Stimulated activated CD8-positive, alpha-beta memory T cell treated with anti-CD3 and anti-CD28 coated beads, Interleukin-7, amount 100 ng/mL, for 4 hours (primary cell): Measurements from ENCODE around the gene CCNT1.
"Not testable (repeated sequence)": the region's sequence is repeated elsewhere in the genome, so short reads cannot be mapped to it uniquely, and the experiment has no call there.

Experiments used
- DNase-seq, 2 donors: peaks; one replicate each; pipeline ENCODE4 v3.0.0-alpha.2; 2020; ENCODE audit warnings: low read depth in 2 of 2

Gene CCNT1

DNA sequence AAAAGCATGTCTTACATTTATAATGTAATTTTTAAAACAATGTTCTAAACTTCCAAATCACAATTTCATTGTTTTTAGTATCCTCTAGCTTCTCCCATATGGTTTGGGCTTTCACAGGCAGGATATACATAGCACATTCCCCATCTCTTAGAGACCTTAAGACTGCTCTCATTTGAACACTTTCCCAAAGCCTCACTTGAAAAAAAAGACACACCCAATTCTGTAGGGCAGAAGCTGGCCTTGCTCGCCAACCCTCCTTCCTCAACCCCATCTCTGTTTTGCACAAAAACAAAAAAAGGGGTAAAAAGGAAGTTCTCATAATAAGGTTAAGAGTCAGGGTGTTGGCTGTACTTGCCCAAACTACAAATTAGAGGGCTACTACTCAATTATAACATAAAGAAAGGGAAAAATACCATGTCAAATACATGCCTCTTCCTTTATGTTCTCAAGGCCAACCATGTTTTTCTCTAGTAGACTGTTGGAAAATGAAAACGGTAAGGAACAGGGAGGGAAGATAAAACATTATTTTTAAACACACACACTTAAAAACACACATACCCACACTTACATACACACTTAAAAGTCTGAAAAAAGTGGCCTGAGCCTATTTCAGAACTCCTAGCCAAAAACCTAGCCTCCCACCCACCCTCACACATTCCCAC lies 24.6 kb downstream of the CCNT1 start:
- DNase-seq = no peak

DNA sequence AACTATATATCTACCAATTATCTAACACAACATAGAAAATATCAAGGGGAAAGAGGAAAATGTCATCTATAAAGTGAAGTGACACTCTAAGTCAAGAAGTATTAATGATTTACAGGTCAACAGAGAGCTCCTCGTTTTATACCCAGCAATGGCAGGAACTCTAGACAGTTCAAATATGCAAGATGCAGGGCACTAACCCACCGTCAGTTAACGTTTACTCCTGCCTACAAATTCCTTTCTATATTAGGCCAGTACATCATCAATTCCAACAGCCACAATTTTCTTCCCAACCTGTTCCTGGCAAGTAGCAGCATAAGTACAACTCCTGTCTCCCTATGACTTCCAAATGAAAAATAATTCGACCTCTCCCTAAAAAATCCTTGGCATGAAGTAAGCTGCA lies 25.5 kb downstream of the CCNT1 start:
- DNase-seq = no peak

DNA sequence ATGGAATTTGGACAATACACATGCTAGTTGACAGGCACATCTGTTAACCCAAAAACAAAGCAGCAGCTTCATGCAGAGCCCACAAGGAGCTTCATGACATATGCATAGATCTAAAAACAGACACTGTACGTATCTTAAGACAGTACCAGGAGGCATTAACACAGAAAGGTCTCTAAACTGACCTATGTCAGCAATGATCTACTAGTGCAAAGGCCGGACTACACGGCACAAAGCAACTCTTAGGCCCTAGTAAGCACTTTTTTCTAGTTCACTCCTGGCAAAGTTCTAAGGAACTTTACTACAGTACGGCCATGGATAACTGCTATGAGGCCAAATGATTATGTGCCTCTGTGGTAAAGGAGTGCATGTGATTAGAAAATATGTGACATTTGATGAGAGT lies 26.1 kb downstream of the CCNT1 start:
- no peak for DNase-seq

DNA sequence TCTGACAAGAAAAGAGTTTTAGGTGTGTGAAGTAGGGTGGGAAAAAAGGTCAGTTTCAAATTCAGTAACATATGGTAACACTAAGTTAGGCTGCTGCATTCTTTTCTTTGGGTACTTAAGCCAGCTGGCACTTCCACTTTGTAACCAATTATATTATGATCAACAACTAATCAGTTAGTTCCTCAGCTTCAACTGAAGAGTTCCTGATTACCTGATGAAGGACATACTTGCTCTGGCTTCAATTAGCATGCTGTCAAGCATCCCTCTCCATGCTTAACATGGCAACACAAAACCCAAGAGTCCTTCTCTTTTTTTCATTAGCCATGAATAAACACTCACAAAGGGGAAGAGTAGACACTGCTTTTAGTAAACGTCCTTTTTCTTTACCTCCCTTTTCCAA lies 27.7 kb downstream of the CCNT1 start:
- no peak for DNase-seq

DNA sequence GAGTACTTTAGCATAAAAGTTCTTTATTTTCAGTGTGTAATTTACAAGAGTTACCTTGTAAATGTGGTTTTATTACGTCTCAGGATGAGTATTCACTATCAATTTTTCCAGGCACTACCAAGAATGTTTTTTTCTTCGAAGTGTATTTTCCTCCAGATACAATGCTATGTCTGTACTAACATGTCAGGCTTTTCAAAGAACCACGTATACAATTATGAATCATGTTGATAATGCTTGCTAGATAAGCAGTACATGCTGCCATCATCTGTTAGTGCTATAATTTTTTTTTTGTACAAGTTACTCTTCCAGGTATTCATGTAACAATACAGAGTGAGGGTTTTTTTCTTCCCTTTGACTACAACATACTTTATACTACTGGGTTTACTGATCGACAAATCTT lies 28.9 kb downstream of the CCNT1 start:
- DNase-seq = no peak

DNA sequence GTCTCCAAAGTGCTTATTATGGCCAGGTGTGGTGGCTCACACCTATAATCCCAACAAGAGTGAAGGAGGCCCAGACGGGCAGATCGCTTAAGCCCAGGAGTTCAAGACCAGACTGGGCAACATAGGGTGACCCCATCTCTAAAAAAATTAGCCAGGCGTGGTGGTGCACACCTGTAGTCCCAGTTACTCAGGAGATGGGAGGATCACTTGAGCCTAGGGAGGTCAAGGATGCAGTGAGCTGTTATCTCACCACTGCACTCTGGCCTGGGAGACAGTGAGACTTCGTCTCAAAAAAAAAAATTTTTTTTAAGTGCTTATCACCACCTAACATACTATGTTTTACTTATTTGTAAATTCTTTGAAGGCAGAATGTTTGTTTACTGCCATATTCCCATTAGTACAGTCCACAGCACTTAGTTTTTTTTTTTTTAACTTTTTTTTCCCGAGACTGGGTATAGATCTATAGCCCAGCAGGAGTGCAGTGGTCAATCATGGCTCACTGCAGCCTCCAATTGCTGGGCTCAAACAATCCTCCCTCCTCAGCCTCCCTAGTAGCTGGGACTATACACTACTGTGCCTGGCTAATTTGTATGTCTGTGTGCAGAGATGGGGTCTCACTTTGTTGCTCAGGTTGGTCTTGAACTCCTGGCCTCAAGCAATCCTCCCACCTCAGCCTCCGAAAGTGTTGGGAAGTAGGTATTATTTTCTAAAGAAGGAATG lies 29.7 kb downstream of the CCNT1 start:
- no peak for DNase-seq

DNA sequence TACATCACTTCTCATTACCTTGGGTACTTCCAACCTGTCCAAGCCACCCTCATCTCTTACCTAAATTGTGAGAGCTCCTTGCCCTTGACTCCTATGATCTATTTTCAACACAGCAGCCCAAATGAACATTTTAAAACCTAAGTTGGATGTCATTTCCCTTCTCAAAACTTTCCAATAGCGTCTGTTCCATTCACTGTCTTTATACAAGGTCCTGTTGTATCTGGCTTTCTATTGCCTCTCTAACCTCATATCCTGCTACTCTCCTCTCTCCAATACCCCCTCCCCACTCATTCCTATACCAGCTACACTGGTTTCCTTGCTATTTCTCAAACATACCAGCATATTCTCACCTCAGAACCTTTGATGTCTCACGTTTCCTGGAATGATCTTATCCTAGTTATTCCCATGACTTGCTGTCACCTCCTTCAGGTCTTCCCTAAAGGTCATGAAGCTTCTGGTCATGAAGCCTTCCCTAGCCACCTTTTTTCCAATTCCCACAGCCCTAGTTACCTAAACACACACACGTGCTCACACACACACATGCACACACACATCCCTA lies 30.4 kb downstream of the CCNT1 start:
- no peak for DNase-seq

DNA sequence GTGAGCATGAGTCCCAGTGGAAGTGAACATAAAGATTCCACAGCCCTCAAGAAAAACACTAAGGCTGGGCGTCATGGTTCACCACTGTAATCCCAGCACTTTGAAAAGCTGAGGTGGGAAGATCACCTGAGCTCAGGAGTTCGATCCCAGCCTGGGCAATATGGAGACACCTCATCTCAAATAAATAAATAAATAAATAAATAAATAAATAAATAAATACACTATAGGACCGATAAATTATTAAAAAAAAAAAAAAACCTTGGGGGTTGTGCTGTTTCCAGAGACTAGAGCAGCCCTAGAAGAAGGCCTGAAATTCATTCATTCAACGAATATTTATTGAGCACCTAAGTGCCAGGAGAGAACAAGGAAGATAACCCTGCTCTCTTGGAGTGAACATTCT lies 33.0 kb downstream of the CCNT1 start:
- no peak for DNase-seq

DNA sequence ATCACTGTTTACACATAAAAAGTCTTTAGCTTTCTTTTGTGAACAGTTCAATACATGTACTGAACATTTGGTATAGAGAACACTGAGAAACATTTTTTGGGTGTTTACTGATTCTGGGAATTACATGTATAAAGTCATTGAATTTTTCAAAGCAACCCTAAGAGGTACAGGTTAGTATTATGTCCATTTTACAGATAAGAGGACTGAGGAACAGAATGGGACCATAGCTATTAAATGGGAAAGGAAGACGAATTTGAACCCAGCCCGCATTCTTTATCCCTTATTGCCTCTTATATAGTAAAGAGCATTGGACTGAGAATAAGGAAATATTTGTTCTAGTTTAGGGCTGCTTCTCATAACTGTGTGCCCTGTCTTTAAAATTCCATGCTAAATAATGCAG lies 33.6 kb downstream of the CCNT1 start:
- no peak for DNase-seq

DNA sequence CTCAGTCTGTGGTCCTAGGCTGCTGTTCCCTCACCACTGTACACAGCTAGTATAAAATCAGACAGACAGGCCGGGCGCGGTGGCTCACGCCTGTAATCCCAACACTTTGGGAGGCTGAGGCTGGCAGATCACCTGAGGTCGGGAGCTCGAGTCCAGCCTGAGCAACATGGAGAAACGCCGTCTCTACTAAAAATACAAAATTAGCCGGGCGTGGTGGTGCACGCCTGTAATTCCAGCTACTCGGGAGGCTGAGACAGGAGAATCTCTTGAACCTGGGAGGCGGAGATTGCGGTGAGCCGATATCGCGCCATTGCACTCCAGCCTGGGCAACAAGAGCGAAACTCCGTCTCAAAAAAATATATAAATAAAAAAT lies 34.0 kb downstream of the CCNT1 start:
- not testable (repeated sequence) for DNase-seq

DNA sequence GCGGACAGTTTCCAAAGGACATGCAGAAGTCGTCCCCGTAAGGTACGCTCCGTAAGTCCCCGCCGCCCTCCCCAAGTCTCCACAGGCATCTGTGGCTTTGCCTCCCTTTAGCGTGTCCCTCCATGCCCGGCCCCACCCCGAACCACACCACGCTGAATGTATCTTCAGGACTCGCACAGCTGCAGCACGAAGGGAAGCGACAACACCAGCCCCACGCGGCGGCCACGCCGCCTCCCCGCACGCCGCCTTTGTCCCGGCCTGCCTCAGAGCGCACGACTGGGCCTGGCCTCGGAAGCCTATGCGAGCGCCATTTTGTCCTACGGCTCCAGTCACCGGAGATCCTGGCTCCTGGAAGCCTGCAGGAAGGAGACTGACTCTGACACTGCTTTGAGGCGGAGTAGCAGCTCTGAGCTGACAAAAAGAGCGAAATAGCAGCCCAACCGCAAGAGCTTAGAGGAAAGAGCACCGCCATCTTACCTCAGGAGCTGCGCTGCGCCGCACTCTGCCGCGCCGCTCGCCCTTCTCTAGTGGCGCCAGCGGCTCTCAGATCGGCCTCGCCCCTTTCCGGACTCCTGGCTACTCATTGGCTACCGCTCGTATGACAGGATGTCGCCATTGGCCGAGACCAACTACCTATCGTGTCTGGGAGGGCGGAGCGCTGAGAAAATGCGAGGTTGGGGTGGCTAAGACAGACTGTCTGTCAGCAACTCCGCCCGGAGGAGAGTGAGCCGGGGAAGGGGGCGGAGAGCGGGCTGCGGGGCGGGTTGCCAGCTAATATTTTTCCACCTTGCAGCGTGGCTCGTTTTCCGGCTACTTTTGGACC lies 34.6 kb downstream of the CCNT1 start, which contains the start of gene KANSL2:
TSS of gene KANSL2 (minus strand) at position 529 of the 823 bp plus-strand sequence. CDS start 606 bp downstream, outside the sequence.
- DNase-seq = peak; percentile 97 to 98

DNA sequence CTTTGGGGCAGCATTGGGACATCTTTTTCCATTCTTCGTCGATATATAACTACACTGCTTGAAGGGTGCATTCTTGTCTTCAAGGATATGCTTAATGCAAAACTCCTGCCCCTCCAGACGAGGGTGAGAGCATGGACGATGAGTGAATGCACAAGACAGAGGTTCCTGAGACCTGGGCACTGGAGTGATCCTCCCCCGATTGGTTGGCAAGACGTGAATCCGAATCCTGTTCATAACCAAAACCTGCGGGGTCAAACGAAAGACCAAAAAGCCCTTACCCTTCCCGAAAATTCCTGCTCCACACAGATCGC lies 35.2 kb downstream of the CCNT1 start:
- no peak for DNase-seq

DNA sequence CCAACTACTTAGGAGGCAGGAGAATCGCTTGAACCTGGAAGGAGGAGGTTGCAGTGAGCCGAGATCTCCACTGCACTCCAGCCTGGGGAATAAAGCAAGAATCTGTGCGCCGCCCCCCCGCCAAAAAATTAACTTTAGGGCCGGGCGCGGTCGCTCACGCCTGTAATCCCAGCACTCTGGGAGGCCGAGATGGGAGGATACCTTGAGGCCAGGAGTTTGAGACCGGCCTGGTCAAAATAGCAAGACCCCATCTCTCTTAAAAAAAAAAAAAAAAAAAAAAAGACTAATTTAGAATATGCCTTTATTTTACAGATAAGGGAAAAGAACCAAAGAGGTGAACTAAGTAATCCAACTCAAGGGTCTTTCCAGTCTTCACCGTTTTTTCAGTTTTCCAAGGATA lies 35.6 kb downstream of the CCNT1 start:
- DNase-seq = no peak

DNA sequence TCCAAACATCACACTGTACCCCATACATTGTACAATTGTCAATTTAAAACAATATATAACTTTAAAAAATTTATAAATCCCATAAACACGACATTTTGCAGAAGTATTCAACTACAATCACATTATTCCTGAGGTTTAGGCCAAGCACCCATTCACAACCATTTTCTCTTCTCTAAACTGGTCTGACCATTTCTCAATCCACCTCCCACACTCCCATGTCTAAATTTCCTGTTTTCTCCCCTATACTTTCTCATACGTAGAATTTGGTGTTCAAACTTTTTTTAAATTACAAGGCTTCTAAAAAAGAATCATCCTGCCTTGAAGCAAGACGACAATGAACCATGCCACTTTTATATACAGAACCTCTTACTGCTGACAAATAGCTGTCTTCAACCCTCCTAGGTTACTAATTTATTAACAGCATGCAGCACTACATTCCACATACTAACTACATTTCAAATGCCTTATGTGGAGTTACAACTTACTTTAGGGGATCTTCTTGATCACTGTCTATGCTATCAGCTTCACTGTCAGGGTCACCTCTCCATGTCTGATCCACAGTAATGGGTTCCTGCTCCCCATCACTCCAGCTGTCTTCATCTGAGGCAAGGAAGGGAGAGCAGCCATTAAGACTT lies 37.8 kb downstream of the CCNT1 start:
- no peak for DNase-seq

DNA sequence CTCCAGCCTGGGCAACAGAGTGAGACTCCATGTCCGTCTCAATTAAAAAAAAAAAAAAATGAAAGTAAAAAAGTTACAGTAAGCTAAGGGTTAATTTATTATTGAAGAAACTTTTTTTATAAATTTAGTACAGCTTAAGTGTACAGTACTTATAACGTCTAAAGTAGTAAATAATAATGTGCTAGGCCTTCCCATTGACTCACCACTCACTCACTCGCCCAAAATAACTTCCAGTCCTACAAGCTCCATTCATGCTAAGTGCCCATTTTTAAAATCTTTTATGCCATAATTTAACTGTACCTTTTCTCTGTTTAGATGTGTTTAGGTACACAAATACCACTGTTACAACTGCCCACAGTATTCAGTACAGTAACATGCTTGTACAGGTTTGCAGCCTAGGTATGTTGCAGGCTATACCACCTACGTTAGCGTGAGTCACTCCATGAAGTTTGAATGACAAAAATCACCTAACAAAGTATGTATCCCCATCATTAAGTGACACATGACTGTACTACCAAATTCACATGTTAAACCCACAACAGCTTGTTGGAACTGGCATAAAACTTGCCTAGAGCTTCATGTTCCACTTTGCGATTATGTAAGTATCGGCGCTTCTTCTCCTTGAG lies 45.2 kb downstream of the CCNT1 start:
- no peak for DNase-seq

DNA sequence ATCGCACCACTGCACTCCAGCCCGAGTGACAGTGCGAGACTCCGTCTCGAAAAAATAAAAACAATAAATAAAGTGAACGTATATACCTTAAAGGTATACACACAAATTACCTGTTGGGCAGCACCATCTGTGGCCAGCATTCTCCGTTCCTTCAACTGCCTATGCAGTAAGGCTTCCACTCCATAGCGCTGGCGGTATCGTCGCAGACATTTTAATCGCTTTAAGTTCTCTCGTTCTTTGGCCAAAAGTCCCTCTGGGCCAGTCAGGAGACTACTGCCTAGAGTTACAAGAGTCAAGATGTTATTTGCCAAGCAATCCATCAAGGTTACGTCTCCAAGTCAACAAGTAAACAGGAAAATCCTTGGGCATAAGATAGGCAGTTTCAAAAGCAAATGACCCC lies 47.5 kb downstream of the CCNT1 start:
- no peak for DNase-seq

DNA sequence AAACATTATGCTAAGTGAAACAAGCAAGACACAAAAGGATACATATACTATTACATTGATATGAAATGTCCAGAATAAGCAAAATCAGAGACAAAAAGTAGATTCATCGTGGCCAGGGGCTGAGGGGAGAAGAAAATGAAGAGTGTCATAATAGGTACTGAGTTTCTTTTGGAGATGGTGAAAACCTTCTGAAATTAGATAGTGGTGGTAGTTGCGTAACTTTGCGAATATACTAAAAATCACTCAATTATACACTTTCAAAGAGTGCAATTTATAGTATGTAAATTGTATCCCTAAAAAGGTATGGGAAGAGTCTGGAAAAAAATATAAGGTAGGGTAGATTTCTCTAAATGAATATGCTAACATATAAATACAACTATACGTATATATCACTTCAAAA lies 56.6 kb downstream of the CCNT1 start:
- DNase-seq = no peak

DNA sequence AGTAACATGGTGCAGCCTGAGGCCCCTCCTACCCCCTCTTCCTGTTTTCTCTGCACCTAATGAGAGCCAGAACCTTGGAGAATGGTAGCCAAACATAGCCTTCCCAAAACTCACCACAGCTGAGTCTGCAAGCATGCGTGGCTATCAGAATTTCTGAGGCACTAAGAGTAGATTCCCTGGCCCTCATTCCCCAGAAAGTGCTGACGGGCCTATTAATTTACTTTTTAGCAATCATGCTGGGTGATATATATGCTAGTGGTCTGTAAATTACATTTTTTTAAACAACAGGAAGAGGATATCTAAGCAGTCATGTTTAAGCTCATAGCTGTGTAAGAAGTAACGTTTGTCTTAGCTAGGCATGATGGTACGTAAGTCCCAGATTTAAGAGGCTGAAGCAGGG lies 64.8 kb downstream of the CCNT1 start:
- no peak for DNase-seq

DNA sequence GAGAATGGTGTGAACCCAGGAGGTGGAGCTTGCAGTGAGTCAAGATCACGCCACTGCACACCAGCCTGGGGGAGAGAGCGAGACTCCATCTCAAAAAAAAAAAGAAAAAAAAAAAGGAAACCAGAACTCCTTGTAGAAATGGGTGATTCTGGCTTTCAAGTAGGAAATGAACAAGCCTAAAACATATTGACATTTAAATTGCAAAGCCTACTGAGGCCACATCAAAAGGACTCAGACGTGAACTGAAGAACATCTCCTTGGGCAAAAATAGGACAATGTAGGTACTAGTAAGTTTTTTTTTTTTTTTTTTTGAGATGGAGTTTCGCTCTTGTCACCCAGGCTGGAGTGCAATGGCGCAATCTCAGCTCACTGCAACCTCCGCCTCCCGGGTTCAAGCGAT lies 71.2 kb downstream of the CCNT1 start:
- DNase-seq = not testable (repeated sequence)

DNA sequence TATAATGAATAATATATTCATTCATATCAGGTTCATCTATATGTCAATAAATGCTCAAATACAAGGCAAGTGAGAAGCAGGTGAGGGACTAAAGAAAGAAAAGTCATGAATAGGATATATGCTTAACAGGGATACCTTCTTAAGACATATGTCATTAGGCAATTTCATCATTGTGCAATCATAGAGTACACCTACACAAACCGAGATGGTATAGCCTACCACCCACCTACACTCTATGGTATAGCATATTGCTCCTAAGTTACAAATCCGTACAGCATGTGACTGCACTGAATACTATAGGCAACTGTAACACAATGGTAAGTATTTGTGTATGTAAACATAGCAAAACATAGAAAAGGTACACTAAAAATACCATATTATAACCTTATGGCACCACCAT lies 73.5 kb downstream of the CCNT1 start:
- no peak for DNase-seq

DNA sequence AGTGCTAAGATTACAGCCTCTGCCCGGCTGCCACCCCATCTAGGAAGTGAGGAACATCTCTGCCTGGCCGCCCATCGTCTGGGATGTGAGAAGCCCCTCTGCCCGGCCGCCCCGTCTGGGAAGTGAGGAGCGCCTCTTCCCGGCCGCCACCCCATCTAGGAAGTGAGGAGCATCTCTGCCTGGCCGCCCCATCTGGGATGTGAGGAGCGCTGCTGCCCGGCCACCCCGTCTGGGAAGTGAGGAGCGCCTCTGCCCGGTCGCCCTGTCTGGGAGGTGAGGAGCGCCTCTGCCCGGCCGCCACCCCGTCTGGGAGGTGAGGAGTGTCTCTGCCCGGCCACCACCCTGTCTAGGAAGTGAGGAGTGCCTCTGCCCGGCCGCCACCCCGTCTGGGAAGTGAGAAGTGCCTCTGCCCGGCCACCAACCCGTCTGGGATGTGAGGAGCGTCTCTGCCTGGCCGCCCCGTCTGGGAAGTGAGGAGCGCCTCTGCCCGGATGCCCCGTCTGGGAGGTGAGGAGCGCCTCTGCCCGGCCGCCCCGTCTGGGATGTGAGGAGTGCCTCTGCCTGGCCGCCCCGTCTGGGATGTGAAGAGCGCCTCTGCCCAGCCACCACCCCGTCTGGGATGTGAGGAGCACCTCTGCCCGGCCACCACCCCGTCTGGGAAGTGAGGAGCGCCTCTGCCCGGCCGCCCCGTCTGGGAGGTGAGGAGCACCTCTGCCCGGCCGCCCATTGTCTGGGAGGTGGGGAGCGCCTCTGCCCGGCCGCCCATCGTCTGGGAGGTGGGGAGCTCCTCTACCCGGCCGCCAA lies 74.6 kb downstream of the CCNT1 start:
- DNase-seq = not testable (repeated sequence)
